ENCODE data around the gene DDB1.
A peak's percentile ranks its signal among the peaks of the same experiment; 100 is the strongest.

Gene DDB1

GRCh38 chr11:61372659-61373420 is 39.9 kb upstream of the DDB1 start:
- no peak for DNase-seq
- H3K4me3 Mint-ChIP-seq, result no peak overlapping the region
- no peaks in the 10 kb centered on the region for H3K27me3 Mint-ChIP-seq (ENCODE audit: low read depth, poor library complexity)
- TF ChIP-seq, protein P1, sequence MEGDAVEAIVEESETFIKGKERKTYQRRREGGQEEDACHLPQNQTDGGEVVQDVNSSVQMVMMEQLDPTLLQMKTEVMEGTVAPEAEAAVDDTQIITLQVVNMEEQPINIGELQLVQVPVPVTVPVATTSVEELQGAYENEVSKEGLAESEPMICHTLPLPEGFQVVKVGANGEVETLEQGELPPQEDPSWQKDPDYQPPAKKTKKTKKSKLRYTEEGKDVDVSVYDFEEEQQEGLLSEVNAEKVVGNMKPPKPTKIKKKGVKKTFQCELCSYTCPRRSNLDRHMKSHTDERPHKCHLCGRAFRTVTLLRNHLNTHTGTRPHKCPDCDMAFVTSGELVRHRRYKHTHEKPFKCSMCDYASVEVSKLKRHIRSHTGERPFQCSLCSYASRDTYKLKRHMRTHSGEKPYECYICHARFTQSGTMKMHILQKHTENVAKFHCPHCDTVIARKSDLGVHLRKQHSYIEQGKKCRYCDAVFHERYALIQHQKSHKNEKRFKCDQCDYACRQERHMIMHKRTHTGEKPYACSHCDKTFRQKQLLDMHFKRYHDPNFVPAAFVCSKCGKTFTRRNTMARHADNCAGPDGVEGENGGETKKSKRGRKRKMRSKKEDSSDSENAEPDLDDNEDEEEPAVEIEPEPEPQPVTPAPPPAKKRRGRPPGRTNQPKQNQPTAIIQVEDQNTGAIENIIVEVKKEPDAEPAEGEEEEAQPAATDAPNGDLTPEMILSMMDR (IDR thresholded peaks at IDR 0.05), result no peak
- no peaks in the 10 kb centered on the region for H3K4me1 Mint-ChIP-seq
- H3K9me3 Mint-ChIP-seq, result peaks cover 54% of the 10 kb centered on the region
- no peak overlapping the region for H3K27ac Mint-ChIP-seq
- peaks cover 93% of the 10 kb centered on the region for H3K36me3 Mint-ChIP-seq (ENCODE audit: low read depth)

- Mint-ChIP-seq H3K9me3 (peaks cover 50% of the 10 kb centered on the region), H3K27ac (peak overlapping the region; percentile 34), H3K27me3 (ENCODE audit: low read depth, poor library complexity) (no peaks in the 10 kb centered on the region), H3K36me3 (ENCODE audit: low read depth) (peaks cover 89% of the 10 kb centered on the region), H3K4me3 (no peak overlapping the region), H3K4me1 (no peaks in the 10 kb centered on the region)
- TF ChIP-seq, protein P1 (IDR thresholded peaks at IDR 0.05), result no peak
- no peak for DNase-seq
Measured at GRCh38 chr11:61370349-61371005, 37.6 kb upstream of the DDB1 start.

- Mint-ChIP-seq H3K4me1 (no peaks in the 10 kb centered on the region), H3K27me3 (ENCODE audit: low read depth, poor library complexity) (no peaks in the 10 kb centered on the region), H3K27ac (peak overlapping the region; percentile 34), H3K36me3 (ENCODE audit: low read depth) (peaks cover 81% of the 10 kb centered on the region), H3K9me3 (peaks cover 45% of the 10 kb centered on the region), H3K4me3 (no peak overlapping the region)
- DNase-seq, result no peak
- TF ChIP-seq, protein P1 (IDR thresholded peaks at IDR 0.05), result no peak
Measured at GRCh38 chr11:61369372-61370348, 36.8 kb upstream of the DDB1 start.

- no peak overlapping the region for H3K4me3 Mint-ChIP-seq
- no peak for DNase-seq
- TF ChIP-seq, protein P1 (IDR thresholded peaks at IDR 0.05), result no peak
- H3K9me3 Mint-ChIP-seq, result peaks cover 35% of the 10 kb centered on the region
- H3K36me3 Mint-ChIP-seq (ENCODE audit: low read depth), result peaks cover 80% of the 10 kb centered on the region
- H3K4me1 Mint-ChIP-seq, result peaks cover 4% of the 10 kb centered on the region
- H3K27ac Mint-ChIP-seq, result peak overlapping the region; percentile 67
- H3K27me3 Mint-ChIP-seq (ENCODE audit: low read depth, poor library complexity), result no peaks in the 10 kb centered on the region
Measured at GRCh38 chr11:61368646-61369045, 35.7 kb upstream of the DDB1 start.

GRCh38 chr11:61367406-61367805 is 34.5 kb upstream of the DDB1 start:
- no peak for DNase-seq
- TF ChIP-seq, protein P1 (IDR thresholded peaks at IDR 0.05), result no peak
- H3K27ac Mint-ChIP-seq, result no peak overlapping the region

More at GRCh38 chr11:61367406-61367805, 34.5 kb upstream of the DDB1 start:
- peaks cover 17% of the 10 kb centered on the region for H3K4me1 Mint-ChIP-seq
- peaks cover 77% of the 10 kb centered on the region for H3K36me3 Mint-ChIP-seq (ENCODE audit: low read depth)
- H3K4me3 Mint-ChIP-seq, result no peak overlapping the region
- no peaks in the 10 kb centered on the region for H3K27me3 Mint-ChIP-seq (ENCODE audit: low read depth, poor library complexity)
- H3K9me3 Mint-ChIP-seq, result peaks cover 24% of the 10 kb centered on the region
